GM20431 (cell line): Measurements from ENCODE around the gene GADD45A.
"Not testable (repeated sequence)": the region's sequence is repeated elsewhere in the genome, so short reads cannot be mapped to it uniquely, and the experiment has no call there.

Experiments
- in situ Hi-C: fragments of 300-500 bp; cut with MseI, MboI; formaldehyde crosslinking; loops from one replicate; pipeline ENCODE4 v1.15.0; 2020; ENCODE audit warnings: low sequenced_read_pairs; ENCODE audit not compliant: unreplicated experiment

GADD45A gene

GRCh38 chr1:67713057-67713846, 28.3 kb downstream of the GADD45A start:
- in situ Hi-C loops = no loop called here

GRCh38 chr1:67715819-67716218, 30.8 kb downstream of the GADD45A start:
- in situ Hi-C loops = no loop called here

- in situ Hi-C loops = no loop called here
Observed at GRCh38 chr1:67716800-67717199, 31.8 kb downstream of the GADD45A start.

- in situ Hi-C loops = no loop called here
Observed at GRCh38 chr1:67717876-67718275, 32.9 kb downstream of the GADD45A start.

- in situ Hi-C loops = no loop called here
Observed at GRCh38 chr1:67719329-67720196, 34.6 kb downstream of the GADD45A start.

GRCh38 chr1:67721112-67721511, 36.1 kb downstream of the GADD45A start:
- in situ Hi-C loops = no loop called here

GRCh38 chr1:67721650-67722291, 36.8 kb downstream of the GADD45A start:
- in situ Hi-C loops = no loop called here

- in situ Hi-C loops = no loop called here
Observed at GRCh38 chr1:67722292-67722944, 37.4 kb downstream of the GADD45A start.

GRCh38 chr1:67723126-67723525, 38.1 kb downstream of the GADD45A start:
- in situ Hi-C loops = no loop called here

GRCh38 chr1:67723620-67724019, 38.6 kb downstream of the GADD45A start:
- in situ Hi-C loops = no loop called here

GRCh38 chr1:67724928-67725560, 40.0 kb downstream of the GADD45A start:
- in situ Hi-C loops = no loop called here

GRCh38 chr1:67726224-67726623, 41.2 kb downstream of the GADD45A start:
- in situ Hi-C loops = no loop called here

- in situ Hi-C loops = no loop called here
Observed at GRCh38 chr1:67729872-67730271, 44.9 kb downstream of the GADD45A start.

GRCh38 chr1:67730312-67730711, 45.3 kb downstream of the GADD45A start:
- in situ Hi-C loops = not testable (repeated sequence)

- in situ Hi-C loops = no loop called here
Observed at GRCh38 chr1:67731322-67731721, 46.3 kb downstream of the GADD45A start.

GRCh38 chr1:67732750-67733151, 47.8 kb downstream of the GADD45A start:
- in situ Hi-C loops = no loop called here

- in situ Hi-C loops = no loop called here
Observed at GRCh38 chr1:67733681-67734322, 48.8 kb downstream of the GADD45A start.

- in situ Hi-C loops = no loop called here
Observed at GRCh38 chr1:67734323-67734690, 49.3 kb downstream of the GADD45A start.

GRCh38 chr1:67735206-67735605, 50.2 kb downstream of the GADD45A start:
- in situ Hi-C loops = no loop called here
